CD4-positive, alpha-beta T cell treated with Interleukin-1 beta for 1 hour (primary cell): Measurements from ENCODE around the gene ASAP2.
"Not testable (repeated sequence)": the region's sequence is repeated elsewhere in the genome, so short reads cannot be mapped to it uniquely, and the experiment has no call there.

ENCODE experiments used
- DNase-seq, 2 donors: peaks; one replicate each; pipeline ENCODE4 v3.0.0-alpha.2; 2020 to 2022

The ASAP2 gene

DNA sequence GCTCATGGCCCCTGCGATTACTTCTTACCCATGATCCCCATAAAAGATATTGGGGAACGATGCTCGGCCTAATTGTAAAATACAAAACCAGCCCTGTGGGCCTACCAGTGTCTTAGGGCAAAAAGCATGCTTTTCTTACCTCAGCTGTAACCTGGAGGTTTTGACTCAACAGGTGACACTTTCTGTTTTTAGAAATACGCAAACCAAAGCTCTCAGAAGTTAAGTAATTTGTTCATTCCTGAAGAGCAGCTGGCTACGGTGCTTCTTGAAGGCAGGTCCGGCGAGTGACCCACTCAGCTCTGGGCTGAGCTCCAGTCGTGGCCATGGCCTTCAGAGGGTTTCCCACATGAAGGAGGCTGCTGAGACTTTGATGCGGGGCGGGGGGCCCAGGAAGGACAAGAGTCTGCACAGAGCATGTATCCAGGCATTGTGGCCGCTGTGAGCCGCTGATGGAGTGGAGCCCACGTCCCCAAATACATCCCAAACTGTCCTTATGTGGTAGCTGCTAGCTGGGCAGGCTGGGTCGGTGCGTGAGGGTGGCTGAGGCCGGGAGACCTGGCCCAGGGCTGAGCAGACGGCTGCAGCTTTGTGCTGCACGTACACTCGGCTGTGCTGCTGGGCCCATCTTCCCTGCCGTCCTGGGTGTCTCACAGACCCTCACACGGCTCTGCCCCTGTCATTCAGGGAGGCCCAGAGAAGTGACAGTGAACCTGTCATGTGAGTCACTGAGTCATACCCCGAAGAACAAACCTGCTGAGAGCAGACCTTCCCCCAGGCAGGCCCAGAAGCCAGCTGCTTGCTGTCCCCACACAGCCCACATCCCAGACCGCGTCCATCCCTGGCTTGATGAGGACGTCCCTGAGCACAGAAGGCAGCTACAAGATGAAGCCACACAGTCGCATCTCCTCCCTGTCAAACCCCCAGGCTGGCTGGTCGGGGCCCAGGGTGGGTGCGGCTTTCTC is 182.6 kb downstream of the ASAP2 start:
- no peak for DNase-seq

DNA sequence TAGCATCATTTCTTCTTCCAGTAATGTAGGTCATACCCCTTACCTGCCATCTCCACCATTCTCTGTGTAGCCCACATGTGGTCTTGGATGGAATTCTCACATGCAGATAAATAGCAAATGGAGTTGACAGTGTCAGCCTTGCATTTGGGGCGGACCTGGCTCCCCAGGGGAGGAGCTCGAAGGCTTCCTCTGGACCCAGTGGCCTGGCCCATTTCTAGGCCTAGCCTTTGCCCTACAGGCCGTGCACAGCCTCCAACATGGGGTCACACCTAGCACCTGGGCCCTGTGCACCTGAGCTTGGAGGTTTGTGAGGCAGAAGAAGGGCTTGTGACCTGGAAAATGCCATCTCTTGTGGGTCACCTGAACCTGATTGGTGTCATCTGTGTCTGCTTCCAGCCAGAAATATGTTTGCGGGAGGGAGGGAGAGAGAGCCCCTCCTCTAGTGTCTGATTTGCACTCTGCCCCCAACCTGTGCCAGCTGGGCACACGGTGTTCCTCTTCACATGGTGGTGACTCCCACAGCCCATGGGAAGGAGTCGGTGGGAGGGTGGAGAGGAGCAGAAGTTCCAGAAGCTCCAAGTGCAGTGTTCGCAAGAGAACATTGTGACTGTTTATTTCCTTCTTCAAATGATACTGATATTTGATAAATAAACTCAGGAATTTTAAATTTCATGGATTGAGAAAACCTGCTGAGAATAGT is 183.7 kb downstream of the ASAP2 start:
- DNase-seq = no peak

DNA sequence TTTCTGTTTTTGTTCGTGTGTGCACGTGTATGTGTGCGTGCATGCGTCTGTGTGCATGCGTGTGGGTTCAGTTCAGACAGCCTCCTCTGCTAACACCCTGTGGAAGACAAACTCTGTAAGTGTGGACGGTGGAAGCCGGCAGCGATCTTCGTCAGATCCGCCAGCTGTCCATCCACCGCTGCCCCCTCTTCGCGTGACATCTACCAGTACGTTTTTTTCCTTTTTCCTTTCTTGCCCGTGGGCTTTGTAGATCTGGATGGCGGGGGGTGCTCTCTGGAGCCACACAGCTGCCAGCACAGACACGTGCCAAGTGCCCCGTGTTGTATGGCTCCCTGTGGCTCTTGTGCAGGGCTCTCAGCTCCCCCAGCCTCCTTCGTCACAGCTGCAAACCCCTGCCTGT is 184.4 kb downstream of the ASAP2 start:
- DNase-seq = no peak

DNA sequence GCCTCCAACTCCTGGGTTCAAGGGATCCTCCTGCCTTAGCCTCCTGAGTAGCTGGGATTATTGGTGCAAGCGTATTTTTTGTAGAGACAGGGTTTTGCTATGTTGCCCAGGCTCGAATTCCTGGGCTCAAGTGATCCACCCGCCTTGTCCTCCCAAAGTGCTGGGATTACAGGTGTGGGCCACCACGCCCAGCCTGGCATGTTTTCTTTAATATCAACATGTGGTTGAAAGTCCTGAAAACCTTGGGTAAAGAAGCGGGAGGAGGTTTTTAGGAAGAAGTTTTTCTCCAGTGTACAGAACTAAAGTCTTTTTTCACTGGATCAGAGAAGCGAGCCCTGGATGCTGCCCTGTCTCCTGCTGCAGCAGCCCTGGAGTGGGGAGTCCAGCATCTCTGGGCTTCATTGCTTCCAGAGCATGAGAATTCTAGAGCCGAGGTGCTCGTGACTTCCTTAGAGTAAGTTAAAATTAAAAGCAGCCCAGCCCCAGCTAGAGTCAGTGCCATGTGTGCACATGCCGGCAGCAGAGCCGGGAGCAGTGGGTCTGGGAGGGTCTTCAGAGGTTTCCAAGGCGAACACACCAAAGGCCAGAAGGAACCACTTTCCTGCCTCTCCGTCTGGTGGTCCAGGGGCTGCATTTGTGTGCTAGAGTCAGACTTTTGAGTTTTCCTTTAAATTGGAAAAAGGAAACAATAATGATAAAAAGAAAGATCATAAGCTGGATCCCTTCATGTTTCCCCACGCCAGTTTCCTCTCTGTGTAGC is 185.5 kb downstream of the ASAP2 start:
- no peak for DNase-seq

DNA sequence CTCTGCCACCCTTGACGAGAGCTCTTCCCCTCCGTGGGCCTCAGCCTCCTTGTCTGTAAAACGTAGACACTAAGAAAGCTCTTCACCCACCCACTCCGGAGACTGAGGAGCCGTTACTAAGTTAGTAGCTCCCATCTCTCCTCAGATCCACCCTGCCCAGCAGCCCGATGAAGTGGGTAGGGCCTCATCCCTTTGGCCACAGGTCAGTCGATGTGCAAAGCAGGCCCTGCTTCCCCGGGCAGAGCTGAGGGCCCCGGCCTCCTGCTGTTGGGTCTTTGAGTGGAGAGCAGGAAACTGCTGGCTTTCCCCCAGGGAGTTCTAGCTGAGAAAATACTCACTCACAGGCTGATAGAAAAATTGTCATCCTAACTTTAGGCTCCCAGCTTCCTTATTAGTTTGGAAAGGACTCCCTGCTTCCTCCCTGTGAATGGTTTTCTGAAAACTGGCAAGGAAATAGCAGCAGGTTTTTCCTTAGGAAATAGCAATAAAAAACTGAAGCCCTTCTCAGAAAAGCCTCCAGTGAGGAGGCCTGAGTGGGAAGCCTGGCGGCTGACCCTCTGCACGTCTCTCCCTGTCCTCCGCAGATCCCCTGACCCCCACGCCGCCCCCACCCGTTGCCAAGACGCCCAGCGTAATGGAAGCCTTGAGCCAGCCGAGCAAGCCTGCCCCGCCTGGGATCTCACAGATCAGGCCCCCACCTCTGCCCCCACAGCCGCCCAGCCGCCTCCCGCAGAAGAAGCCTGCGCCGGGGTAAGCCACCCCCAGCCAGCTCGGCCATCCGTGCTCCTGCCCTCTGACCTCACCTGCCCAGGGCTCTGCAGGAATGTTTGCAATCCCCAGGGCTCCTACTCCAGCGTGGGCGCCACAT is 186.5 kb downstream of the ASAP2 start:
- DNase-seq = no peak

DNA sequence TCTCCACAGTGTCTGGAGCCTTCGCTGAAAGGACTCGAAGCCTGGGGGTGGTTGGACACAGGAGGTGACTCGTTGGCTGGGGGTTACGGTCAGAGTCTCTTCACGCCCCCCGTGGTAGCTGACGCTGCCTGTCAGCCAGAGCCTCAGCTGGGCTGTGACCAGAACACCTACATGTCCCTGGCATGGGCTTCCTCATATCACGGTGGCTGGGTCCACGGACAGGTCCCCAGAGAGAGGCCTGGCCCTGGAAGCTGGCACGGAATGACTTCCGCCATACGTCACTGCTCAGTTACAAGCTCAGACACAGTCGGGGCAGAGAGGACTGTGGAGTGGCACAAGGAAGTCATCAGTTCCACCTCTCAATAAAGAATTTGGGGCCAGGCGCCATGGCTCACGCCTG is 188.2 kb downstream of the ASAP2 start:
- DNase-seq = no peak

DNA sequence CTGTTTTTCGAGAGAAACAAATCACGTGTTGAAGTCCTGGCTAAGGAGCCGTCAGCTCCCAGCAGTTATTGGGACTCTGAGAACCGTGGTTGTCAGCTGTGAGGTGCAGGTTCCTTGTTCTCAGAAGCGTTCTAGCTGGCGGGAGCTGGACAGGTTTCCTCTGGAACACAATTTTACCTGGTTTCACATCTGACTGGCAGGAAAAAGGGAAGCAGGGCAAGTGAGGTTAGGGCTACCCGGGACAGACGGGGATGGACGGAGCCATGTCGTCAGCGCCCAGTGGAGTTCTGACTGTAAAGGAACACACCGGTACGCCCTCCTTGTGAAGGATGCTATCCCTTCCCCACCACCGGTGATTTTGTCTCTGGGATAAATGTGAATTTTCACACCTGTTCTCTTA is 190.6 kb downstream of the ASAP2 start:
- DNase-seq = no peak

DNA sequence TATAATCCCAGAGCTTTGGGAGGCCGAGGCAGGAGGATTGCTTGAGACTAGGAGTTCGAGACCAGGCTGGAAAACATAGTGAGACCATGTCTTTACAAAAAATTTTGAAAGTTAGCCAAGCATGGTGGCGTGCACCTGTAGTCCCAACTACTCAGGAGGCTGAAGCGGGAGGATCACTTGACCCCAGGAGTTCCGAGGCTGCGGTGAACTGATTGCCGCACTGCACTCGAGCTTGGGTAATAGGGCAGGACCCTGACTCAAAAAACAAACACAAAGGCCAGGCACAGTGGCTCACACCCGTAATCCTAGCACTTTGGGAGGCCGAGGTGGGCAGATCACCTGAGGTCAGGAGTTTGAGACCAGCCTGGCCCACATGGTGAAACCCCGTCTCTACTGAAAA is 191.6 kb downstream of the ASAP2 start:
- DNase-seq = not testable (repeated sequence)

DNA sequence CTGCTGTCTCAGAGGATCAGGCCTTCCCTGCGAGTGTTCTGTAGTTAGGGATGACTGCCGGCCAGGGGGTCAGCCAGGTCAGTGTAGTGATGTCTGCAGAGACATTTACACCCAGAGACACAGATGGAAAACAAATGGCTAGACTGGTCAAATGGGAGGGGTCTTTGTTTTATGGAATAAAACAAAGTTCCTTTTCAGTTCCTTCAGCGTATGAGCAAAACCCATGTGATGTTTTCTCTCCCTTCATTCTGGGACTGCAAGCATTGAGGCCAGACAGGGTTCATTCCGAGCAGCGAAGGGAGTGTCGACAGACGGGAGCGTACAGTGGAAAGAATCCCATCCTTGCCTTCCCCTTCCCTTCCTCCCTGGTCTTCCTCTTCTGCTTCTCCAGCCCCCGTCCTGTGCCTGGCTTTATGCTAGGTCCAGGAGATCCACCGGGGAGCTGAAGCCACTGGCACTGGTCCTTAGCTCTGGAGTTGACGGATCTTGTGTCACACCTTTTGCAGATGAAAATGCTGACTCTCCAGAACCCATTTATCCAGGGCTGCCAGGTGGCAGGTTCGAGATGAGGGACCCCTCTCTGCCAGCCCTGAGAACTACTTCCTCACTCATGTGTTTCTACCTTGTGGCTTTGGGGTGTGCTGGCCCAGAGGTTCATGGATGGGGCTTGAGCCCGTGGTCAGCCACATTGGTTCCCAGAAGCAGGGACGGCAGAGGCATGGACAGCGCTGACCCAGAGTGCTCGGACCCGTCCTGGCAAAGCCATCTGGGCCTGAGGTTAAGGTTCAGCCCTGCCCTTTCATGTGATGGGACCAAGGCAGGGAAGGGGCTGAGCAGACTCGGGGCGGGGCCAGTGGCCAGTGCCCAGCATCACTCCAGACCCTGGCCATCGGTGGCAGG is 192.5 kb downstream of the ASAP2 start:
- no peak for DNase-seq

DNA sequence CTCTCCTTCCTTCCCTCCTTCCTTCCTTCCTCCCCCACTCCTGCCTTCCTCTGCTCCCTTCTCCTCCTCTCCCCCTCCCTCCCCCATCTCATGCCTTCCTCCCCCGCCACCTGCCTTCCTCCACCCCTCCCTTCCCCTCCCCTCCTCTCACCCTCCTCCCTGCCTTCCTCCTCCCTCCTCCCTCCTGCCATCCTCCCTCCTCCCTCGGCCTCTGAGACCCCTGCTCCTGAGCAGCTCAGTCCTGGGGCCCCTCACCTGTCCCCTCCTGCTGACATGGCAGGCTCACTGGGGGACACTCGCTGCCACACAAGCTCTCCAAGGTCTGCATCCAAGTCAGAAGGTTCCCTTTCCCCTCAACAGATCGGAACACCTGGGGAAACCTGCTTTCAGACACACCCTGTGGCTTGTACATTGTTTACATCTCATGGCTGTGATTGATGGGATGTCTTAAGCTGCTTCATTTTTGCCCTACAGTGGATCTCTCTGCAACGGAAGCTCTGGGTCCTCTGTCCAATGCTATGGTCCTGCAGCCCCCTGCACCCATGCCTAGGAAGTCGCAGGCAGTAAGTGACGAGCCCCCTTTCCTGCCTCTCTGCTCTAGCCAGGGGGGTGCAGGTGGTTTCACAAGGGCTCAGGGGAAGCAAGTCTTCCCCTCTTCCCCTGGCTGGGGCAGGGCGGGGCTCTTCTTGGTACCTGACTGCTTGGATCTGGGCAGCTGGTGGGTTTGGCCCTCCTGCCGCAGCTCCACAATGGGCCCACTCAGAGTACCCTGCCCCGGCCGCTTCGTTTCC is 193.9 kb downstream of the ASAP2 start:
- DNase-seq = no peak

DNA sequence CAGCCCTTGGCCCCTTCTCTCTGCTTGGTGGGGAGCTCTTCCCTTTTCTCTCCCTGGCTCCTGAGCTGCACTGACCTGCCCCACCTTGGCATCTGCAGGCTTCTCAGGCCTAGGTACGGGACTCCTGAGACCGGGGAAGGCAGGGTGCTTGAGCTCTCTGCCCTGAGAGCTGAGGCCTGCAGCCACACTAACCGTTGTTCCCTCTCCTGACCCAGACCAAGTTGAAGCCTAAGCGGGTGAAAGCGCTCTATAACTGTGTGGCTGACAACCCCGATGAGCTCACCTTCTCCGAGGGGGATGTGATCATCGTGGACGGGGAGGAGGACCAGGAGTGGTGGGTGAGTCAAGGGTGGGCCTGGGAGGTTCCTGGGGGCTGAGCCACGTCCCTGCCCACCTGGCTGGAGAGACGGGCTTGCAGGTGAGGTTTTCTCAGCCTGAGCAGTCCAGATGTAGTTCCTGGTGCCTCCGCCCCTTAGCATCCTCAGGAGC is 194.5 kb downstream of the ASAP2 start:
- DNase-seq = no peak

DNA sequence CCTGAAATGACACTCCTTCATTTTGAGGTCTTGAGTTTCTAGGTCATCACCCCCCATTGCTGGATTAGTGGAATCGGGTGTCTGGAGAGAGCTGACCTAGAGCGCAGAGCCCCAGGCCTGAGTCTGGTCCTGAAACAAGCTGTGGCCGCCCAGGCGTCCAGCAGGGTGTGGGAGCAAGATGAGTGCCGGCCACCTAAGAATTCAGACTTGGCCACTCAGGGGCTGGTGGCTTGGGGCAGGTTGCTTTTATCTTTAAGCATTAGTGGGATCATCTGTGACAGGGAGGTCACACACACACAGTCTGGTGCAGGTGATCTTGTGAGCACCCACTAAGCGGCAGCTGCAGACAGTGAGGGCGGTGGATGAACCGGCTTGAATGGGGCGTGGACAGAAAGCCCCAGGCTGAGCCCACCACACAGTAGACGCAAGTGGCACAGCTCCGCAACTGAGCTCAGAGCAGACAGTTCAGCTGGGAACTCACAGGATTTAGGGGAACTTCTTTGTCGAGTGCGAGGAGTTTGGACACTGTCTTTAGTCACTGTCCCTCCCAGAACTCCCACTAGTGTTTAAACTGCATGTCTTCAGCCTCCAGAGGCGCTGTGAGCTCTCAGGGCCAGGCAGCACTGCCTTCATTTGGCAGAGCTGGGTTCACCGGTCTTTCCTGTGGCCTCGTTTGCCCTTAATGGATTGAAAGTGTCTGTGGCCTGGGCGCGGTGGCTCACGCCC is 195.2 kb downstream of the ASAP2 start:
- DNase-seq = no peak

DNA sequence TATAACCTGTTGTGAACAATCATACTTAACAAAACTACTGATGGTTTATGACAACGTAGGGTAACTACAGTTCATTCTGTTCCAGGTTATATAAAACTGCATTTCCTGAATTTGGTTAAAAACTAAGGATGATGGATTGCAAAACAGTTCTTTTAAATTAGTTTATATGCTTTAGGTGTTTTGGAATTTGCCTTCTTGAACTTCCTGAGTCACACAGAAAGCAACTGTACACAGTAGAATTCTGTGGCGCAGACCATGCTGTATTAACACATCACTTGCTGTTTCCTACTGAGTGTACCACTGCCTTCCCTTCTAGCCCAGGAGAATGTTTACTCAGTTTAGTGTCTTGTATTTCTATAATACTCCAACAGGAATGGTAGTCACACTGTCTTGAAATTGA is 197.3 kb downstream of the ASAP2 start:
- DNase-seq = no peak

DNA sequence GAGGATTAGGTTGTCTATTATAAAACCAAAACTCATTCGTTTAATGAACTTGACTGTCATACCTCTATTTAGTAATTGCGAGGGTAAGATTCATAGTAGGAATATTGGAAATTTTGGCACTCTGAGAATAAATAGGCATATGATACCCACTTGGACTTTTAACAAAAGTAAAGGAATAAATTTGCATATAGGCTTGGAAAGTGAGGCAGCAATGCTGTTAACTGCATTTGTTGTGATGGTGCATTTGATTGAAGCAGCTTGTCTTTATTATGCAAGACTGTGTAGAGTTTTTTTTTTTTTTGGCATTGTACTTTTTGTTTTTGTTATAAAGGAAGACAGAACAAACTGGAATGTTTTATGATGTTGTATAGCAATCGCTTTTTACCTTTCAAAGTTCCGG is 197.8 kb downstream of the ASAP2 start:
- no peak for DNase-seq

DNA sequence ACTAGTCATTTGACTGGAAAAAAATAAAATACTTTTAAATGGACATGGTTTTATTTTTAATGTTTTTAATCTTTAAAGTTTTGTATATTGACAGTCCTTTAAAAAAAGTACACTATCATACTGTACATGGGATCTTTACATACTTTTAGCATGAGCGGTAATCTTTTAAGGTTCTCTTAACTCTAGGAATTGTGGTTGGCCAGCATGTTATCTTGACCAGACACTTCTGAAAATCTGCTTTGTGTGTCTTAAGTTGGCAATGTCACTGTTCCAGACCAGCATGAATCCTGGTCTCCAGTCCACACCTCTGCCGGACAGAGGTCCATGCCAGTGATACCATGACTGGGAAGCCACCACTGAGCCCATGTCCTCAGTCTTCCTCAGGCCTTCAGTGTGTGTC is 199.0 kb downstream of the ASAP2 start:
- no peak for DNase-seq

DNA sequence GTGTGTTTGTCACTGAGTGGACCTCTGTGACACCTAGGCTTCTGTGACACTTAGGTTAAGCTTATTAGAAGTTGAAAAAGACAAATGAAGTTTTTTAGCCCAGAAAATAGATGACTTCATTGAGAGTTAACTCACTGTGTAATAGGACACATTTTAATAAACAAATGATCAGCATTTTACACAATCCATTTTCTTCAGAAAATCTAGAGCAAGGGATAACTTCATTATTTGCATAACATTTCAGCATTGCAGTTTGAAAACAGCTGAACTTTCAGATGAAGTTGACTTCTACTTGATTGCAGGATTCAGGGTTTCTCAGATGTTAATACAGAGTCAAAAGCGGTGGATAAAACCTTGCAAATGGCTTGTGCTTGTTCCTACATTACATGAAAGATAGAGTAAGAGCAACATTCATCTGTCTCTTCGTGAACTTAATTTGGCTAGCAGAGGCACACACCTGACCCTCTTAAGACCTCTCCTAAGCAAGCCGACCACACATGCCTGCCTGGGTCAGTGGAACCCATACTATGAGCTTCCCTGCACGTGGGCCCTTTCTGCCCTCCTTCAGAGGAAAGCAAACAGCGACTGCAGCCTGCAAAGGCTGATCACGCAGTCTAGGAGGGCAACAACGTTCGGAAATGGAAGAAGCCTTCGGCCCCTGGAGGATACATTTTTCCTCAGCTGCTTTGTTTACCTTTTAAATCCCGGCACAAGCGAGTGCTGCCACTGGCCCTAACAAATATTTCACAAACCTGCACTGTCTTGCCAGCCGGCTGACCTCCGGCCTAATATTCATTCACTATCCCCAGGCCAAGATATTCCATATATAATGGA is 200.1 kb downstream of the ASAP2 start:
- DNase-seq = no peak

DNA sequence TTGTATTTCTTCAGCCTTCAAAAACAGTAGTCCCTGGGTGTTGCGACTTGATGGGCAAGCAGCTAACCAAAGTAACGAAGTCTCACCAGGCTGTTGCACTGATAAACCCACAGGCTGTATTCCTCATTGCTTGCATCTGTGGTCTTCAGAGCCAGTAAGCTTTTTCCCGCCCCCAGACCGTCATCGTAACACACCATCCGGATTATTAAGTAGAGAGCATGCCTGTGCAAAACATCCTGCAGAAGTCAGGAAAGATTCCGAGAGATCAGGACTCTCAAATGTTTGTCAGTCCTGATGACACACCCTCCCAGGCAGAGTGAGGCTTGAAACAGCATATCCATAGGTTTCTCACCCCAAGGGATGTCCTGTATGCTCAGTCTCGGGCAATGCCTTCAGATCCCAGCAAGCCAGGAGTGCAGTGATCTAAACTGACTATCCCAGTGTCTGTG is 200.8 kb downstream of the ASAP2 start:
- no peak for DNase-seq

DNA sequence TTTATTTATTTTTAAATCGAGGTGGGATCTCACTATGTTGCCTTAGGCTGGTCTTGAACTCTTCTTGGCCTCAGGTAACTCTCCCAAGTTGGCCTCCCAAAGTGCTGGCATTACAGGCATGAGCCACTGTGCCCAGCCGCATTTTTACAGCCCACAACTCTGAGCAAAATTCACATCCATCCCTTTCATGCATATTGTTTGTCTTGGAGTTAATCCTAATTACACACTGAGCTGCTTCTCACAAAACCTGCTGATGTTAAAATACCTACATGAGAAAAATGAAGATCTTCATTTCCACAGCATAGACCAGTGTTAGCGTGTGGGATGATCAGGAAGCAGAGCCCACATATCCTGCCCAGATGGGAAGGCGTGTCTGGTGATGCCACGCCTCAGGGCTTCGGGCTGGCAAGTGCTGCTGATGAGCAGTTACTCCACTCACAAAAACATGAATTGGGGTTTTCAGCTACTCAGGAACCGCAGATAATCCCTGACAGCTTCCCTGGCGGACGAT is 202.1 kb downstream of the ASAP2 start:
- no peak for DNase-seq
